CMK (cell line): ENCODE measurements around the gene CD180.
"Not testable (repeated sequence)": the region's sequence is repeated elsewhere in the genome, so short reads cannot be mapped to it uniquely, and the experiment has no call there.

Experiments used
- DNase-seq: peaks from one replicate; pipeline ENCODE4 v3.0.0-alpha.2; 2010; ENCODE audit warnings: low read depth

CD180 gene

DNA sequence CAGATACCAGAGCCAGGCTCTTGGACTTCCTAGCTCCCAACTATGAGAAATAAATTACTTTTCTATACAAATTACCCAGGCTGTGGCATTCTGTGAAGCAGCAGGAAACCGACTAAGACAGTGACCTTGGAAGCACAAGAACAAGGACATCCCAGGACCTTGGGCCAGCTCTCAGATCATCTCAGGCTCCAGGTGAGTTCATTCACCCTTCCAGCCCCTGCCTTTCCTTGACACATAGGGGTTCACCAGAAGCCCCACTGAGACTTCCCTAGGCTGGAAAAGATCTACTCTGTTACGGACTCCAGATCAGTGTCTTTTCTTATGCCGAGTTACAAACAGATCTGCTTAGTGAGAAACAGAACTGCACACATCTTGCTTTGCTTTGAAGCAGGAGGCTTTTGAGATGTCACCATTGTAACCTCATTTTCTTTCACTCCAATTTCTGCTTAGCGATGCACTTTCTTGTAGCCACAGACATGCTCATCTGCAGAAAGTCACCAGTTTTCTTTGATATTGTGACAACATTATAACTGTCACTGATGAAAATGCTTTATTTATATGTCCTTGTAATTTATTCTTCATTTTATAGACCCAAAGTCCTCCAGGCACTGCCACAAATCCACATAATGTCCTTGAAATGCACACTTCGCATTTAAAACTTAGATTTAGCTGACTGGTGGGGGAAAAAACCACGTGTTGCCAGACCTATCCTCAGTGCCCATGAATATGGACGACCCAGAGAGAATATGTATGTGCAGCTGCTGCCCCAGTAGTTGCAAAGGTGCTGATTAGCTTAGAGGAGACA, 8.1 kb downstream of the CD180 start:
- no peak for DNase-seq

- no peak for DNase-seq
Measured at GRCh38 chr5:67187006-67187715, 9.4 kb downstream of the CD180 start.

GRCh38 chr5:67183859-67184258, 12.7 kb downstream of the CD180 start:
- no peak for DNase-seq

DNA sequence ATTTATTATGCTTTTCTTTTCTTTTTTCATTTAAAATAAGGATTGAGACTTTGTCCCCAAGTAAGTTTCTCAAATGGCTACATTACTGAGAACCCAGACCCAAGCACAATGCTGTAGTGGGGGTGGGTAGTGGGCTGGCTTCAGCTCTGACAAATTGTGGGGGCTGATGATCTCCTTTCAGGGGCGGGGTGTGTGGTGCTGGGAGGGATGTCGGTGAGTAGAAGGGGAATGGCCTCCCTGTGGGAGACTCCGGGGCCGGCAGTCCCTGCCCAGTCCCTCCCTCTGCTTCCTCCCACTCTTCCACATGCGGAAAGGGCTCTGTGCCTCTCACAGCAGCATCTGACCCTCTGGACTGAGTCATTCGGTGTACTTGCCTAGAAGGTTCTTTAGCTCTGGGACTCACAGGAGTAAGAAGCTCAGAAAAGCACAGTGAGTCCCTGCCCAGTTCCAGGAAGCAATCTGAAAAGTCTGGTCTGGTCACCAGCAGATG, 14.3 kb downstream of the CD180 start:
- no peak for DNase-seq

- DNase-seq: no peak
Measured at GRCh38 chr5:67181648-67182221, 14.9 kb downstream of the CD180 start.

- DNase-seq: no peak
Measured at GRCh38 chr5:67179697-67180361, 16.8 kb downstream of the CD180 start.

- no peak for DNase-seq
Measured at GRCh38 chr5:67178966-67179365, 17.6 kb downstream of the CD180 start.

- no peak for DNase-seq
Measured at GRCh38 chr5:67178085-67178484, 18.5 kb downstream of the CD180 start.

GRCh38 chr5:67176936-67177335, 19.7 kb downstream of the CD180 start:
- DNase-seq: no peak

- no peak for DNase-seq
Measured at GRCh38 chr5:67173959-67174358, 22.6 kb downstream of the CD180 start.

GRCh38 chr5:67173351-67173750, 23.2 kb downstream of the CD180 start:
- DNase-seq: not testable (repeated sequence)

DNA sequence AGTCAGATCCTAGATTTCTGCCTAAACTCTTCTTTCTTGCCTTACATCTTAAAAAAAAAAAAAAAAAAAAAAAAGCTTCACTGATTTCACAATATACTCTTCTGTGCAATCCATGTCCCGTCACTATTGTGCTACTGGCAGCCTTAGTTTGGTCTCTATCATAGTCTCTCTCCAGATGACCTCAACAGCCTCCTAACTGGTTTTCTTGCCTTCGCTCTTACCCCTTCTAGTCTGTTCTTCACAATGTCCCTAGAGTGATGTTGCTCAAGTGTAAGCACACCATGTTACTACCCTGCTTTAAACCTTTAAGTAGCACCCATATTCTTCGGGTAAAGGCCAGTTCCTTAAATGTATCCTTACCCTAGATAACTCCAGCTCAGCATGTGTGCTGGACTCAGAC, 25.8 kb downstream of the CD180 start:
- no peak for DNase-seq

DNA sequence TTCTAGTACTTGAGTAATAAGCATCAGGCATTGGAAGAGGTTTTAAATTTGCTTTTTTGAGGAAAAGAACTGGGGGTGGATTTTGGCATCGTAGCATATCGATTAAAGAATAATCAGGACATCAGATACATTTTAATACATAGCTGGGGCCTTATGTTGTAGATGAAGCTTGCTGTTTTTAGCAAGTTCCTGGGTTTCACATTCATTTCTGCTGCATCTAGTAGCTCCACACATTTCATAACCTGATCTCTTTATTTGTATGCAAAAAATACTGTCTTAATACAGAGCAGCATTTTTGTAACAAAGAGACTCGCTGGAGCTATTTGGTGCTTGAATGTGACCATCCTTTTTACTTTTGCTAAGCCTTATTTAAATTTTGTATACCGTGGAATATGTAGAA, 28.5 kb downstream of the CD180 start:
- DNase-seq: no peak

DNA sequence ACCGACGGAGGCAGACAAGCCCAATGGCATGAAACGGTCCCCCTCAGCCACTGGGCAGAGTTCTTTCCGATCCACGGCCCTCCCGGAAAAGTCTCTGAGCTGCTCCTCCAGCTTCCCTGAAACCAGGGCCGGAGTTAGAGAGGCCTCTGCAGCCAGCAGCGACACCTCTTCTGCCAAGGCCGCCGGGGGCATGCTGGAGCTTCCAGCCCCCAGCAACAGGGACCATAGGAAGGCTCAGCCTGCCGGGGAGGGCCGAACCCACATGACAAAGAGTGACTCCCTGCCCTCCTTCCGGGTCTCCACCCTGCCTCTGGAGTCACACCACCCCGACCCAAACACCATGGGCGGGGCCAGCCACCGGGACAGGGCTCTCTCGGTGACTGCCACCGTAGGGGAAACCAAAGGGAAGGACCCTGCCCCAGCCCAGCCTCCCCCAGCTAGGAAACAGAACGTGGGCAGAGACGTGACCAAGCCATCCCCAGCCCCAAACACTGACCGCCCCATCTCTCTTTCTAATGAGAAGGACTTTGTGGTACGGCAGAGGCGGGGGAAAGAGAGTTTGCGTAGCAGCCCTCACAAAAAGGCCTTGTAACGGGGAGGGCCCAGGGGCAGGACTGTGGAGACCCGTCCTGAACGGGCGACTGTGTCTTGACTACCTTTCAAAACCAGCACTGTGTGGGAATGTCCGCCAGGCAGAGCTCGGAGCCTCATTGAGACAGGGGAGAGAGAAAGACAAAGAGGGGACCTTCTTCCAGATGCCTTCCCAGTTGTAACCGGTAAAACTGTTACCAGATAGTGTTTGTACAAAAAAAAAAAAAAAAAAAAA, 29.9 kb downstream of the CD180 start:
- no peak for DNase-seq

DNA sequence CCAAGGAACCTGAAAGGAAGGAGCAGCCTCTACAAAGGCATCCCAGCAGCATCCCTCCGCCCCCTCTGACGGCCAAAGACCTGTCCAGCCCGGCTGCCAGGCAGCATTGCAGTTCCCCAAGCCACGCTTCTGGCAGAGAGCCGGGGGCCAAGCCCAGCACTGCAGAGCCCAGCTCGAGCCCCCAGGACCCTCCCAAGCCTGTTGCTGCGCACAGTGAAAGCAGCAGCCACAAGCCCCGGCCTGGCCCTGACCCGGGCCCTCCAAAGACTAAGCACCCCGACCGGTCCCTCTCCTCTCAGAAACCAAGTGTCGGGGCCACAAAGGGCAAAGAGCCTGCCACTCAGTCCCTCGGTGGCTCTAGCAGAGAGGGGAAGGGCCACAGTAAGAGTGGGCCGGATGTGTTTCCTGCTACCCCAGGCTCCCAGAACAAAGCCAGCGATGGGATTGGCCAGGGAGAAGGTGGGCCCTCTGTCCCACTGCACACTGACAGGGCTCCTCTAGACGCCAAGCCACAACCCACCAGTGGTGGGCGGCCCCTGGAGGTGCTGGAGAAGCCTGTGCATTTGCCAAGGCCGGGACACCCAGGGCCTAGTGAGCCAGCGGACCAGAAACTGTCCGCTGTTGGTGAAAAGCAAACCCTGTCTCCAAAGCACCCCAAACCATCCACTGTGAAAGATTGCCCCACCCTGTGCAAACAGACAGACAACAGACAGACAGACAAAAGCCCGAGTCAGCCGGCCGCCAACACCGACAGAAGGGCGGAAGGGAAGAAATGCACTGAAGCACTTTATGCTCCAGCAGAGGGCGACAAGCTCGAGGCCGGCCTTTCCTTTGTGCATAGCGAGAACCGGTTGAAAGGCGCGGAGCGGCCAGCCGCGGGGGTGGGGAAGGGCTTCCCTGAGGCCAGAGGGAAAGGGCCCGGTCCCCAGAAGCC, 30.8 kb downstream of the CD180 start:
- DNase-seq: no peak

DNA sequence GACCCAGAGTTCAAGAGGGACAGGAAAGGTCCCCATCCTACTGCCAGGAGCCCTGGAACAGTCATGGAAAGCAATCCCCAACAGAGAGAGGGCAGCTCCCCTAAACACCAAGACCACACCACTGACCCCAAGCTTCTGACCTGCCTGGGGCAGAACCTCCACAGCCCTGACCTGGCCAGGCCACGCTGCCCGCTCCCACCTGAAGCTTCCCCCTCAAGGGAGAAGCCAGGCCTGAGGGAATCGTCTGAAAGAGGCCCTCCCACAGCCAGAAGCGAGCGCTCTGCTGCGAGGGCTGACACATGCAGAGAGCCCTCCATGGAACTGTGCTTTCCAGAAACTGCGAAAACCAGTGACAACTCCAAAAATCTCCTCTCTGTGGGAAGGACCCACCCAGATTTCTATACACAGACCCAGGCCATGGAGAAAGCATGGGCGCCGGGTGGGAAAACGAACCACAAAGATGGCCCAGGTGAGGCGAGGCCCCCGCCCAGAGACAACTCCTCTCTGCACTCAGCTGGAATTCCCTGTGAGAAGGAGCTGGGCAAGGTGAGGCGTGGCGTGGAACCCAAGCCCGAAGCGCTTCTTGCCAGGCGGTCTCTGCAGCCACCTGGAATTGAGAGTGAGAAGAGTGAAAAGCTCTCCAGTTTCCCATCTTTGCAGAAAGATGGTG, 31.6 kb downstream of the CD180 start:
- DNase-seq: no peak

DNA sequence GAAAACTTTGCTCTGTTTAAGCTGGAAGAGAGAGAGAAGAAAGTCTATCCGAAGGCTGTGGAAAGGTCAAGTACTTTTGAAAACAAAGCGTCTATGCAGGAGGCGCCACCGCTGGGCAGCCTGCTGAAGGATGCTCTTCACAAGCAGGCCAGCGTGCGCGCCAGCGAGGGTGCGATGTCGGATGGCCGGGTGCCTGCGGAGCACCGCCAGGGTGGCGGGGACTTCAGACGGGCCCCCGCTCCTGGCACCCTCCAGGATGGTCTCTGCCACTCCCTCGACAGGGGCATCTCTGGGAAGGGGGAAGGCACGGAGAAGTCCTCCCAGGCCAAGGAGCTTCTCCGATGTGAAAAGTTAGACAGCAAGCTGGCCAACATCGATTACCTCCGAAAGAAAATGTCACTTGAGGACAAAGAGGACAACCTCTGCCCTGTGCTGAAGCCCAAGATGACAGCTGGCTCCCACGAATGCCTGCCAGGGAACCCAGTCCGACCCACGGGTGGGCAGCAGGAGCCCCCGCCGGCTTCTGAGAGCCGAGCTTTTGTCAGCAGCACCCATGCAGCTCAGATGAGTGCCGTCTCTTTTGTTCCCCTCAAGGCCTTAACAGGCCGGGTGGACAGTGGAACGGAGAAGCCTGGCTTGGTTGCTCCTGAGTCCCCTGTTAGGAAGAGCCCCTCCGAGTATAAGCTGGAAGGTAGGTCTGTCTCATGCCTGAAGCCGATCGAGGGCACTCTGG, 32.6 kb downstream of the CD180 start:
- no peak for DNase-seq

DNA sequence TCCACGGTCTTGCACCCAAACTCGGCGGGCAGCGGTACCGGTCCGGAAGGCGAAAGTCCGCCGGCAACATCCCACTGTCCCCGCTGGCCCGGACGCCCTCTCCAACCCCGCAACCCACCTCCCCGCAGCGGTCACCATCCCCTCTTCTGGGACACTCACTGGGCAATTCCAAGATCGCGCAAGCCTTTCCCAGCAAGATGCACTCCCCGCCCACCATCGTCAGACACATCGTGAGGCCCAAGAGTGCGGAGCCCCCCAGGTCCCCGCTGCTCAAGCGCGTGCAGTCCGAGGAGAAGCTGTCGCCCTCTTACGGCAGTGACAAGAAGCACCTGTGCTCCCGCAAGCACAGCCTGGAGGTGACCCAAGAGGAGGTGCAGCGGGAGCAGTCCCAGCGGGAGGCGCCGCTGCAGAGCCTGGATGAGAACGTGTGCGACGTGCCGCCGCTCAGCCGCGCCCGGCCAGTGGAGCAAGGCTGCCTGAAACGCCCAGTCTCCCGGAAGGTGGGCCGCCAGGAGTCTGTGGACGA, 33.3 kb downstream of the CD180 start:
- no peak for DNase-seq

GRCh38 chr5:67161767-67162166, 34.8 kb downstream of the CD180 start:
- DNase-seq: no peak
